HEK293 (cell line): ENCODE measurements around the gene UBAC2.

Experiments
- CTCF ChIA-PET: fragments of 350-600 bp; formaldehyde crosslinking; extraction: SDS; loops from one replicate; lab custom pipeline; 2021; ENCODE audit warnings: antibody characterized with exemption; lab: Yijun Ruan, JAX
- POLR2A ChIA-PET: fragments of 300-600 bp; formaldehyde crosslinking; extraction: SDS; loops from one replicate; lab custom pipeline; 2020; ENCODE audit warnings: antibody characterized with exemption, inconsistent platforms; lab: Yijun Ruan, JAX
- H3K27ac ChIP-seq: fragments of 200-500 bp; sonication (Bioruptor generic); 2 replicates; pipeline ENCODE4 v1.5.1; 2014; ENCODE audit warnings: low read depth, low read length, control low read depth, inconsistent platforms; ENCODE audit errors: extremely low read depth
- H3K36me3 ChIP-seq, 2 experiments: fragments of 200-500 bp in 1 of 2; sonication (Bioruptor generic) in 1 of 2; 1 replicate in 1 of 2; 2 replicates in 1 of 2; pipeline ENCODE4 v1.5.1; 2014 to 2017; ENCODE audit warnings: inconsistent platforms in 2 of 2, low read length in 2 of 2; ENCODE audit not compliant: control insufficient read depth in 2 of 2, insufficient read depth in 1 of 2
- H3K4me1 ChIP-seq: fragments of 200-500 bp; sonication (Bioruptor generic); 2 replicates; pipeline ENCODE4 v1.5.1; 2014; ENCODE audit warnings: mild to moderate bottlenecking, low read length, inconsistent platforms; ENCODE audit not compliant: control insufficient read depth, insufficient read depth
- H3K4me3 ChIP-seq: 2 replicates; pipeline ENCODE4 v1.5.1; 2011; ENCODE audit warnings: low read depth, mild to moderate bottlenecking, control low read depth, low read length, moderate library complexity
- H3K9me3 ChIP-seq: fragments of 200-500 bp; sonication (Bioruptor generic); 2 replicates; pipeline ENCODE4 v1.5.1; 2014; ENCODE audit warnings: low read depth, low read length, inconsistent platforms; ENCODE audit not compliant: control insufficient read depth, insufficient read depth
- GLI2 ChIP-seq: fragments of 450-650 bp; formaldehyde crosslinking; IDR thresholded peaks from 2 replicates; pipeline ENCODE4; 2017; ENCODE audit warnings: missing biosample characterization, missing genetic modification characterization, low read depth, borderline replicate concordance
- MEIS1 ChIP-seq: sonication (generic); formaldehyde crosslinking; IDR thresholded peaks from 2 replicates; pipeline ENCODE4 v1.8.1; 2022; ENCODE audit warnings: missing genetic modification reagents, mild to moderate bottlenecking, borderline replicate concordance
- MYNN ChIP-seq: fragments of 450-650 bp; formaldehyde crosslinking; IDR thresholded peaks from 2 replicates; pipeline ENCODE4 v1.5.1; 2016; ENCODE audit warnings: missing biosample characterization, missing genetic modification characterization, borderline replicate concordance
- RBAK ChIP-seq: fragments of 450-650 bp; formaldehyde crosslinking; IDR thresholded peaks from 2 replicates; pipeline ENCODE4 v1.5.1; 2016; ENCODE audit warnings: missing biosample characterization, missing genetic modification characterization
- SP2 ChIP-seq: fragments of 450-650 bp; formaldehyde crosslinking; IDR thresholded peaks from 2 replicates; pipeline ENCODE4 v1.5.1; 2016; ENCODE audit warnings: missing biosample characterization, missing genetic modification characterization
- ZNF19 ChIP-seq: fragments of 450-650 bp; formaldehyde crosslinking; IDR thresholded peaks from 2 replicates; pipeline ENCODE4; 2016; ENCODE audit warnings: missing biosample characterization, missing genetic modification characterization, low read depth
- ZNF292 ChIP-seq: fragments of 450-650 bp; formaldehyde crosslinking; IDR thresholded peaks from 2 replicates; pipeline ENCODE4 v1.5.1; 2016; ENCODE audit warnings: low read depth, missing biosample characterization, missing genetic modification characterization, borderline replicate concordance
- ZNF473 ChIP-seq: fragments of 450-650 bp; formaldehyde crosslinking; IDR thresholded peaks from 2 replicates; pipeline ENCODE4 v1.5.1; 2017; ENCODE audit warnings: missing biosample characterization, missing genetic modification characterization
- ZNF521 ChIP-seq: fragments of 450-650 bp; formaldehyde crosslinking; IDR thresholded peaks from 2 replicates; pipeline ENCODE4 v1.5.1; 2017; ENCODE audit warnings: missing biosample characterization, mild to moderate bottlenecking, missing genetic modification characterization
- ZNF529 ChIP-seq: fragments of 450-650 bp; formaldehyde crosslinking; IDR thresholded peaks from 2 replicates; pipeline ENCODE4 v1.5.1; 2017; ENCODE audit warnings: missing genetic modification characterization, missing biosample characterization; ENCODE audit not compliant: insufficient replicate concordance
- ZNF707 ChIP-seq: fragments of 450-650 bp; formaldehyde crosslinking; IDR thresholded peaks from 2 replicates; pipeline ENCODE4 v1.5.1; 2016; ENCODE audit warnings: missing biosample characterization, missing genetic modification characterization
- ZNF777 ChIP-seq: fragments of 450-650 bp; formaldehyde crosslinking; IDR thresholded peaks from 2 replicates; pipeline ENCODE4 v1.5.1; 2017; ENCODE audit warnings: missing biosample characterization, missing genetic modification characterization, borderline replicate concordance
- TF ChIP-seq, protein P1 (sequence below): fragments of 450-650 bp; formaldehyde crosslinking; IDR thresholded peaks from 2 replicates; pipeline ENCODE4 v1.5.1; 2017; ENCODE audit warnings: missing biosample characterization, missing genetic modification characterization
- TF ChIP-seq, protein P2 (sequence below): fragments of 450-650 bp; formaldehyde crosslinking; IDR thresholded peaks from 2 replicates; pipeline ENCODE4 v1.5.1; 2016; ENCODE audit warnings: missing biosample characterization, missing genetic modification characterization, low read depth
- TF ChIP-seq, protein P3 (sequence below): fragments of 450-650 bp; formaldehyde crosslinking; IDR thresholded peaks from 2 replicates; pipeline ENCODE4 v1.5.1; 2016; ENCODE audit warnings: missing biosample characterization, missing genetic modification characterization

The UBAC2 gene

DNA sequence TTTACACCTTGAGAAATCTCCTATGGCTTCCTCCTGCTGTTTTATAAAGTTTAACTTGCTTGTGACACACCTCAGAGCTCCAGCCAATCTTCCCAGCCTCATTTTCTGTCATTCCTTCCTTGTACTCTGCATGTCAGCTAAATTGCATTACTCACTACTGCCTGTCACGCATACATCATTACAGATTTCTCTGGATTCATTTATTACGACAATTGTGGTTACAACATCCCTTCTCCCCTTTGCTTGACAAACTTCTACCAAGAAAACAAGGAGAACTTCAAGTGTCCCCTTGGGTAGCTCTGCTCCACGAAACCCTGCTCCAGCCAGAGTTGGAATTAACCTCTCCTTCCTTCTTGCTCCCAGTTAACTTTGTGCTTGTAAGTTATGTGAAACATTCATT is 79.5 kb downstream of the UBAC2 start (continued):
- TF ChIP-seq RBAK (tag by site-specific recombination): no peak
- TF ChIP-seq MEIS1 (CRISPR knock-in tag): no peak
- TF ChIP-seq, all 188 proteins: peak for 0

DNA sequence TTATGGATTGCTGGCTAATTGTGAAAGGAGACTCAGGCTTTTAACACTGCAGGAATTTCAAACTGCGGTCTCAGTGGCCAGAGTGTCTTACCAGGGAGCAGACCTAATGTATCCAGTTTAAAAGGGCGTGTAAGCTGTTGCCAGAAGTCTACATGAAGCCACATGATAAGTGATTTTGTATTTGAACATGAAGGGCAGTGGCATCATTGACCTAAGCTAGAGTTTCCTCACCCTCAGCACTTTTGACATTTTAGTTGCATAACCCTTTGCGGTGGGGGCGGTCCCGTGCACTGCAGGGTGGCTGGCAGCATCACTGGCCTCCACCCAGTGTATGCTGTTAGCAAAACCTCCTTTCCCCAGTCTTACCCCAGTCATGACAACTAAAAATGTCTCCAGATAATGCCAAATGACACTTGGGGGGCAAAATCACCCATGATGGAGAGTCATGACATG is 81.2 kb downstream of the UBAC2 start:
- no peaks in the 10 kb centered on the region for H3K4me1 ChIP-seq
- no peak overlapping the region for H3K4me3 ChIP-seq
- no peak overlapping the region for H3K27ac ChIP-seq
- TF ChIP-seq MYNN (tag by site-specific recombination) (no peak), SP2 (tag by site-specific recombination) (no peak), ZNF707 (tag by site-specific recombination) (no peak), ZNF521 (tag by site-specific recombination) (no peak), GLI2 (no peak), ZNF529 (tag by site-specific recombination) (peak; percentile 12)
- TF ChIP-seq, protein P1, sequence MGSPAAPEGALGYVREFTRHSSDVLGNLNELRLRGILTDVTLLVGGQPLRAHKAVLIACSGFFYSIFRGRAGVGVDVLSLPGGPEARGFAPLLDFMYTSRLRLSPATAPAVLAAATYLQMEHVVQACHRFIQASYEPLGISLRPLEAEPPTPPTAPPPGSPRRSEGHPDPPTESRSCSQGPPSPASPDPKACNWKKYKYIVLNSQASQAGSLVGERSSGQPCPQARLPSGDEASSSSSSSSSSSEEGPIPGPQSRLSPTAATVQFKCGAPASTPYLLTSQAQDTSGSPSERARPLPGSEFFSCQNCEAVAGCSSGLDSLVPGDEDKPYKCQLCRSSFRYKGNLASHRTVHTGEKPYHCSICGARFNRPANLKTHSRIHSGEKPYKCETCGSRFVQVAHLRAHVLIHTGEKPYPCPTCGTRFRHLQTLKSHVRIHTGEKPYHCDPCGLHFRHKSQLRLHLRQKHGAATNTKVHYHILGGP (tag by site-specific recombination): no peak
- TF ChIP-seq, protein P2, sequence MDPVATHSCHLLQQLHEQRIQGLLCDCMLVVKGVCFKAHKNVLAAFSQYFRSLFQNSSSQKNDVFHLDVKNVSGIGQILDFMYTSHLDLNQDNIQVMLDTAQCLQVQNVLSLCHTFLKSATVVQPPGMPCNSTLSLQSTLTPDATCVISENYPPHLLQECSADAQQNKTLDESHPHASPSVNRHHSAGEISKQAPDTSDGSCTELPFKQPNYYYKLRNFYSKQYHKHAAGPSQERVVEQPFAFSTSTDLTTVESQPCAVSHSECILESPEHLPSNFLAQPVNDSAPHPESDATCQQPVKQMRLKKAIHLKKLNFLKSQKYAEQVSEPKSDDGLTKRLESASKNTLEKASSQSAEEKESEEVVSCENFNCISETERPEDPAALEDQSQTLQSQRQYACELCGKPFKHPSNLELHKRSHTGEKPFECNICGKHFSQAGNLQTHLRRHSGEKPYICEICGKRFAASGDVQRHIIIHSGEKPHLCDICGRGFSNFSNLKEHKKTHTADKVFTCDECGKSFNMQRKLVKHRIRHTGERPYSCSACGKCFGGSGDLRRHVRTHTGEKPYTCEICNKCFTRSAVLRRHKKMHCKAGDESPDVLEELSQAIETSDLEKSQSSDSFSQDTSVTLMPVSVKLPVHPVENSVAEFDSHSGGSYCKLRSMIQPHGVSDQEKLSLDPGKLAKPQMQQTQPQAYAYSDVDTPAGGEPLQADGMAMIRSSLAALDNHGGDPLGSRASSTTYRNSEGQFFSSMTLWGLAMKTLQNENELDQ (tag by site-specific recombination): no peak
- TF ChIP-seq, all 188 proteins: peak for 1
- no peaks in the 10 kb centered on the region for H3K9me3 ChIP-seq
- POLR2A ChIA-PET: no interaction called here
- CTCF ChIA-PET: no interaction called here
- no peaks in the 10 kb centered on the region for H3K36me3 ChIP-seq

DNA sequence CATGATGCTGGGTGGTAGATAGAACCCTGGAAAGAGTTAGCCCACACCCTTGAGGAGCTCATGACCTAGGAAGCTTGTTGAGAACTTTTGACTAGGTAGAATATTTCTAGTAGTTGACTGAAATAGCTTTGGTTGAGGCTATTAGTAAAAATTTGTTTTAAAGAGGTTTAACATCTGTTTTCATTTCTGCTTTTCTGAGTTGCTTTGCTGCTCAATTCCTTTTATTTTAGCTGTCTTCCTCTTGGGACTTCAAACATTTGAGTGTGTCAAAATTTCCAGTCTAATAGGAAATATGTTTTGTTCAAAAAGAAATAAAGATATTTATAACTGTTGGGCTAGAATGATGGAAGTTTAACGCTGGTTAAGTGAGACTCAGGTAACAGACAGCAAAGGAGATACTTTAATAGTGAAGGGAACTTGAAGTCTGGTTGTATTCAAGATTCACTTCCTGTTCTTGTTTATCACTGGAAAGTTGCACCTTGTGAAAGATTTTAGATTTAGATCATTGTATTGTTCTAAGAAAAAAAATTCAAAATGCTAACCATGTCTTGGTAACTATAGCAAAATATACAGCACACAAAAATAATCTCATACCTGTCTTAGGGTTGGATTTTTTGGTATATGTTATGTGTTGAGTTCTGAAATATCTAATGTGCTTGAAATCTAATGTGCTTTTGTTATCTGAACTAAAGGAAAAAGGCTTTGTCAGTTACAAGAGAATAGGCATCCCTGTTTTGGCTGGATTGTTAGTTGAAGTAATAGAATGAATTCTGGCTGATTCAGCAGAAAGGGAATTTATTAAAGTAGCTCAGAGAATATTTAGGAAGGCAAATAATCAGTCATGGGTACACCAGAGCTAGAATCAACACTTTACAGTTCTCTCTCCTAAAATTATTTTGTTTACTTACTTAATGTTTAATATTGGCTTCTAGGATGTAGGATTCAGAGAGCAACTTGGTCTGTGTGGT is 81.9 kb downstream of the UBAC2 start:
- TF ChIP-seq ZNF19 (tag by site-specific recombination): no peak
- TF ChIP-seq, protein P3, sequence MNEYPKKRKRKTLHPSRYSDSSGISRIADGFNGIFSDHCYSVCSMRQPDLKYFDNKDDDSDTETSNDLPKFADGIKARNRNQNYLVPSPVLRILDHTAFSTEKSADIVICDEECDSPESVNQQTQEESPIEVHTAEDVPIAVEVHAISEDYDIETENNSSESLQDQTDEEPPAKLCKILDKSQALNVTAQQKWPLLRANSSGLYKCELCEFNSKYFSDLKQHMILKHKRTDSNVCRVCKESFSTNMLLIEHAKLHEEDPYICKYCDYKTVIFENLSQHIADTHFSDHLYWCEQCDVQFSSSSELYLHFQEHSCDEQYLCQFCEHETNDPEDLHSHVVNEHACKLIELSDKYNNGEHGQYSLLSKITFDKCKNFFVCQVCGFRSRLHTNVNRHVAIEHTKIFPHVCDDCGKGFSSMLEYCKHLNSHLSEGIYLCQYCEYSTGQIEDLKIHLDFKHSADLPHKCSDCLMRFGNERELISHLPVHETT (tag by site-specific recombination): no peak
- no peak for TF ChIP-seq ZNF777 (tag by site-specific recombination)
- no peak for TF ChIP-seq ZNF473
- no peak for TF ChIP-seq ZNF292 (tag by site-specific recombination)
- ChIA-PET POLR2A (no interaction called here), CTCF (interaction anchor here (0.7 to 1.1 kb wide), 5 partner anchors 11 to 154 kb away, joined by 3 to 4 read pairs (median 4); no protein-coding TSS in a partner anchor)
- Histone ChIP-seq H3K27ac (no peak overlapping the region), H3K4me3 (no peak overlapping the region), H3K9me3 (no peaks in the 10 kb centered on the region), H3K4me1 (no peaks in the 10 kb centered on the region), H3K36me3 (no peaks in the 10 kb centered on the region)
